ACHN (cell line): Measurements from ENCODE around the gene NAPA.
A peak's percentile ranks its signal among the peaks of the same experiment; 100 is the strongest.

Source experiments
- DNase-seq: peaks from one replicate; pipeline ENCODE4 v3.0.0-alpha.2; 2015
- in situ Hi-C: cut with HindIII; loops from 2 replicates; pipeline ENCODE4 v1.10.0; 2017; ENCODE audit warnings: low sequenced_read_pairs, low pct_ligation_motif_present, low pct_unique_long_range_greater_than_20kb

Gene NAPA

GRCh38 chr19:47529018-47529742 lies 14.3 kb upstream of the NAPA start:
- no peak for DNase-seq
- in situ Hi-C loops = no loop called here

- no peak for DNase-seq
- in situ Hi-C loops = no loop called here
Measured at GRCh38 chr19:47526798-47527197, 11.9 kb upstream of the NAPA start.

DNA sequence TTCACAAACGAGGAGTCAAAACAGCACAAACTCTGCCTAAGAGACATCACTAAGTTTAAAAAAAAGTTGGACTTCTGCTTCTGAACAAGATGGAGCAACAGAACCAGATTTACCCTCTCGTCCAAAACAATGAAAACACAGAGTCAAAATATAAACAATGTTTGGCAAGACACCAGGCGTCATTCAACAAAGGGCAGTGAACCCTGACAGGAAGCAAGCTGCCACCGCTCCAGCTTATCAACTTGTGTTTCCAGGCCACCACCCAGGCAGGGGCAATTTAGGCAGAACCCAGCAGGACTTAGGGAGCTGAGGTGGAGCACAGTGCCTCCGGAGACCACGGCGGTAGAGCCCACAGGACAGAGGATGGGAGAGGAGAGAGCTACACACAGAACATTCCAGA lies 8.6 kb upstream of the NAPA start:
- in situ Hi-C loops = no loop called here
- no peak for DNase-seq

- in situ Hi-C loops = no loop called here
- DNase-seq = no peak
Measured at GRCh38 chr19:47521473-47522180, 6.8 kb upstream of the NAPA start.

DNA sequence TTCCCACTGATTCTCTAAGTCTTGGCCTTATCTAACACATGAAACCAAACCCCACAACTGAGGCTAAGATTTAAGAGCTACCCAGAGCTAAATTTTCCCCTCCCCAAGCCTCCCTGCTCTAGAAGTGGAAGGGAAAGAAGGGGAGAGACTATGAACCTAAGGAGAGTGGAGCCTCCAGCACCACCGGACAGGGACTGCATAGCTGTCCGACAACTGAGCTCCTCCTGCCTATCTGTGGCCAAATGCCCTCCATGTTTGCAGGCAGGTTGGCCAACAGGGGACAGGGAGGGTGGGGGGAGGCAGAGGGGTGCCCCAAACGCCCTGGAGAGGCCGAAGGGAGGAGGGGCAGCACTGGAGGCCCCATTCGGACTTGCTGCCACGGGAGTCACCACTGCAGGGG lies 6.0 kb upstream of the NAPA start:
- in situ Hi-C loops = no loop called here
- no peak for DNase-seq

GRCh38 chr19:47520343-47520806 lies 5.5 kb upstream of the NAPA start:
- in situ Hi-C loops = no loop called here
- DNase-seq = no peak

DNA sequence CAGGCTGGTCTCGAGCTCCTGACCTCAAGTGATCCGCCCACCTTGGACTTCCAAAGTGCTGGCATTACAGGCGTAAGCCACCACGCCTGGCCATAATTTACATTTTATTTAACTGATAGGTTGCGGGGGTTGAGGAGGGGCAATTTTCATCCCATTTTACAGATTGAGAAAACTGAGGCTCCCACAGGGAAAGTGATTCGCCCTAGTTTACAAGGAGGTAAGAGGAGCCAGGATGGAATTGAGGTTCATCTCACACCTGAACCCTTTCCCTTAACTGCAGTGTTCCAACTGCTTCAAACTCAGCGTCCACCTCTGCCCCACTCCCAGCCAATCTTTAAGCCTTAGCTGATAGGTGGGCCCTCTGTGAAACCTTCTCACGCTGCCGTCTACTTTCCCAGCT lies 4.0 kb upstream of the NAPA start:
- no peak for DNase-seq
- in situ Hi-C loops = no loop called here

GRCh38 chr19:47518139-47518538 lies 3.3 kb upstream of the NAPA start:
- in situ Hi-C loops = no loop called here
- DNase-seq = no peak

DNA sequence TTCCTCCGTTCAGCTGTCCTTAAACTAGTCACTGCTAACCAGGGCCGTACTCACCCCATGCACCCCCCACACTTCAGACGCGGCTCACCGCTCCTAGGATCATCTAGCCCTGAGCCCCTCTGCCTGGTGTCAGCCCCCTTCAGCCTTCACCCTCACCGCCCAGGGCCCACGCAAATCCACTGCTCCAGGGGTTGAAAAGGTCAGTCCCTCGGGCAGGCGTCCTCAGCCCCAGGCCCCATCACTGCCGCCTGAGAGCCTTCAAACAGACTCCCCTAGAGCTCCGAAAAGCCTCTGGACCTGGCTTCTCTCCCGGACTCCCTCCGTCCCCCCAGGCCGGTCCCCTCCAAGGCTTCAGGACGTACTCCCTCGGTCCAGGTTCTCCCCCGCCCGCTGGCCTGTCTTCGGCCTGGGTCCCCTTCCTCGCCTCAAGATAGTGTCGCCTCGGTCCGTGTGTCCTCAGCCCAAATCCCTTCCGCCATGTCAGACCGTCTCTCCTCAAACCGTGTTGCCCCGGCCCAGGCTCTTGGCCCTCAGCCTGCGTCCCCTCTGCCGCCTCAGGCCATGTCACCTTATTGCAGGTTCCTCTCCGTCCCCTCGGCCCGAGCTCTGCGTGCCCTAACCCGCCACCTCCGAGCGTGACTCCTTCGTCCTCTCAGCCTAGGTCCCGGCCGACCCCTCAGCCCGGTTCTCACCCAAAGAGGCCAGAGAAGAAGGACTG lies 553 bp downstream of the NAPA start:
- in situ Hi-C loops = no loop called here
- no peak for DNase-seq

DNA sequence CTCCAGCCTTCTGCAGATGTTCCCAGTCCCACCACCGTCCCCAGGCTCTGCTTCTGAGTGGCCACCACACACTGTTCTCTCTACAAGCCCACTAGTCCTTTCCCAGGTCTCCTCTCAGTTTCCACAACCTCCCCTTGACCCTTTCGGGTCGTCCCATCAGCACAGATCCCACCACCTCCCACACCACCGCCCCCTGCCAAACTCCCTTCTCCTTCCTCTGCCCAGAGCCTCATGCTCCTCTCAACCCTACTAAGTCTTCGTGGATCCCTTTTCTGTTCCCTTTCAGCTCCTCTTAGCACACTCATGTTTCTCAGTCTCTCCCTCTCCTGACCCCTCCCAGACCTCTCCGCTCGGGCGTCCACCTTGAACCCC lies 1.9 kb downstream of the NAPA start:
- in situ Hi-C loops = no loop called here
- no peak for DNase-seq

- in situ Hi-C loops = no loop called here
- DNase-seq = peak; percentile 85
Measured at GRCh38 chr19:47512183-47512947, 2.5 kb downstream of the NAPA start.

DNA sequence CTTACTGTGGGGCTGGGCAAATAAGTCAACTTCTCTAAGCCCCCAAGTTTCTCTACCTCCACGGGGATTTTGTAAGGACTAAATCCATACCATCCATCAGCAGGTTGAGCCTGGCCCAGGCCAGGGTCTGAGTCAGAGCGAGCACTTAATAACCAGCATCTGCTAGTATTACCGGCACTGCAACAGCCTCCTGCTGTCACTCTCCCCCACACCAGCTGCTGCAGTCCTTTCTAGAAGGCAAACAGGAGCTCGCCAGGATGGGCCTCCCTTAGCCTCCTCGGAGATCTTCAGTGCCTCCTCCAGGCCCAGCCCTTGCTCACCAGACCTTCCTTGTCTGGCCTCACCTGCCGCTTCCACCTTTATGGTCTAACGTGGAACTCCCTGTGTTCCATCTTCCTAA lies 3.2 kb downstream of the NAPA start:
- DNase-seq = peak; percentile 33
- in situ Hi-C loops = no loop called here

DNA sequence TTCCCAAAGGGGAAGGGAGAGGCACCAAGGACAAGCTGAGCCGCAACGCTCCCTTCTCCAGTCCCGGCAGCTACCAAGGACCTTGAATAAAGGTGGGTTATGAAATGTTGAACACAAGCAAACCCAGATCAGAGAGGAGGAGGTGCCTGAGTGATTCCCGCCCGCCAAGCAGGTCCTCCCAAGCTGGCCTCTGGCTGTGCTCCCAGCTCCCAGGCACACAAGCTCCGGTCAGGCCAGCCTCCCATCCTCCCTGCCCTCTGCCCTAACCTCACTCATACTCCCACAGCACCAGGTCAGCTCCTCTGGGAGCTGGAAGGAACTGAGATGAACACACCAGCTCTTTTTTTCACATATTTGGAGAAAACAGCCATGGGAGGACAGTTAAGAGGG lies 3.7 kb downstream of the NAPA start:
- DNase-seq = no peak
- in situ Hi-C loops = no loop called here

DNA sequence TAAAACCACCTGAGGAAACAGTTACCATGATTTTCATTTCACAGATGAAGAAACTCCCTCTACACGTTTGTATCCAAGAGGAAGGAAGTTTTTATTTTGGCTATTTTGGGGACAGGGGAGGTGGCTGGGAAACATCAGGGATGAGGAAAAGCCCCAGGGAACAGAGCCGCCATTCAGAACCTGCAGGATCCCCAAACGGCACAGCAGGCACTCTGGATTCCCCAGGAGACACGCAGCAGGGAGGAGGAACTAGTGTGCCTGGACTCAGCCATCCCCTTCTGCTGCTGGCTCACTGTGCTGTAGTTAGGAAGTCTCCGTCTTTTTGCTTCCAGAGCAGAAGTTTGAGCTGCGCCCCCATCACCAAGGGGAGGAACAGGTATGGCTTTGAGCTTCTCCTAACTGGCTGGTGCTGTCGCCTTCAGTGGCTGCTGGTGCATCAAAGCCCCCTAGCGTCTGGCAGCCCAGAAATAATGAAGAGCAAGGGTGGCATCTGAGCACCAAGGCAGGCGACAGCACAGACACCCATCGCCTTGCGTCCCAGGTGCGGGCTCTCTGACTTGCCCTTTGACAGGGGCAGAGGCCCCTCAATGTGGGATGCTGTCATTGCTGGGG lies 4.2 kb downstream of the NAPA start:
- DNase-seq = no peak
- in situ Hi-C loops = no loop called here

- DNase-seq = no peak
- in situ Hi-C loops = no loop called here
Measured at GRCh38 chr19:47509973-47510372, 4.9 kb downstream of the NAPA start.

- no peak for DNase-seq
- in situ Hi-C loops = no loop called here
Measured at GRCh38 chr19:47509170-47509847, 5.6 kb downstream of the NAPA start.

DNA sequence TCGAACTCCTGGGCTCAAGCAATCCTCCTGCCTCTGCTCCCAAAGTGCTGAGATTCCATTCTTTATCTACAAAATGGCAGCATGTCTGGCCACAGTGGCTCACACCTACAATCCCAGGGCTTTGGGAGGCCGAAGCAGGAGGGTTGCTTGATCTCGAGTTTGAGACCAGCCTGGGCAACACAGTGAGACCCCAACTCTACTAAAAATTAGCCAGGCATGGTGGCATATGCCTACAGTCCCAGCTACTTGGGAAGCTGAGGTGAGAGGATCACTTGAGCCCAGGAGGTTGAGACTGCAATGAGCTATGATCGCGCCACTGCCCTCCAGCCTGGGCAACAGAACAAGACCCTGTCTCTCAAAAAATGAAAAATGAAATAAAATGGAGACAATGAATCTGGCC lies 6.1 kb downstream of the NAPA start:
- in situ Hi-C loops = no loop called here
- DNase-seq = no peak

DNA sequence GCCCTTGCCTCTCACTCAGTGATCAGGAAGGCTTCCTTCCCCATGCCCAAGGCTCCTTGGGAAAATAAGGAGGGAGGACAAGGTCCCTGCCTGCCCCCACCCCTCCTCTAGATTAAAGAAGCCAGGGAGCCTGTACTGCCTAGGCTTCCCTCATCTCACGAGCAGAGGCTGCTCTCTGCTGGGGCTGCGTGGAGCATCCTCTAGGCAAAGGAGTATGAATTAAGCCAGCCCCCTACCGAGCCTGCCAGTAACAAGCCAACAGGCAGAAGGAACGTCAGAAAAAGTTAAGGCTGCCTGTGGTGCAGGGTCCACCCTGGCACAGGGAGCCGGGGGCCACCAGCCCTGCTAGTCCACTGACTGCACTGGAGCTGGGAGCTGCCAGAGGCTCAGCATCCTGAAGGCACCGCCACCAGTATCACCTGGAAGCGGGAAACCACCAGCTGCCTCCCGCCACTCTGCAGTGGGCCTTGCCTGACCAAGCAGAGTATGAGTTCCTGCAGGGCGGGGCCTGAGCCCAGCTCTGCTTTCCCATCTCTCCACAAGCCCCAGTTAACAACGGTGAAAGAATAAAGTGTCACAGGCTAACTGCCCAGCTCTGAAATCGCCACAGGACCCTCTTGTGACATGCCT lies 6.8 kb downstream of the NAPA start:
- in situ Hi-C loops = no loop called here
- no peak for DNase-seq
